DOHH2 (cell line): Measurements from ENCODE around the gene GALNT18.

ENCODE experiments used
- EZH2phosphoT487 ChIP-seq: fragments of 200-600 bp; sonication (generic); IDR thresholded peaks from 2 replicates; pipeline ENCODE4 v1.6.1; 2017; ENCODE audit warnings: borderline replicate concordance, mild to moderate bottlenecking, antibody characterized with exemption, low read length, moderate library complexity, mixed read lengths
- TF ChIP-seq, protein P1 (sequence below): fragments of 200-600 bp; sonication (generic); IDR thresholded peaks from one replicate; pipeline ENCODE4 v1.5.1; 2014; ENCODE audit warnings: antibody characterized with exemption, mild to moderate bottlenecking, low read depth, low read length; ENCODE audit not compliant: poor library complexity, severe bottlenecking

DNA sequence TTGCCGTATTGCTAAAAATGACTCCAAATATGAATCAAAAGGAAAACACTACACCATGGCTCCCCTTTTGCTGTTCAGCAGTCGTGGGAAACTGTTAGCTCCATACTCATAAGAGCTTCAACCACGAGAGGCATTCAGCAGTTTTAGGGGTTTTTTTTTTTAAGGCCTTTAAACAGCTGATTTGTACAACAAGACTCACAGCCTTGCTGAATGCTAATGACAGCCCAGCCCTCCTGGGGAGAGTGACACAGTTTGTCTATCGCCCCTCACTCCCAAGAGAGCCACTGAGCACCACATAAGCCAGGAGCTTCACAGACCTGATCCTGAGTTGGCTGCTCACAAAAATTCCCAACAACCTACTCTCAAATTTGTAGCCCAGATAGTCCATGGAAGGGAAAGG, 32.4 kb downstream of the GALNT18 start:
- TF ChIP-seq, protein P1, sequence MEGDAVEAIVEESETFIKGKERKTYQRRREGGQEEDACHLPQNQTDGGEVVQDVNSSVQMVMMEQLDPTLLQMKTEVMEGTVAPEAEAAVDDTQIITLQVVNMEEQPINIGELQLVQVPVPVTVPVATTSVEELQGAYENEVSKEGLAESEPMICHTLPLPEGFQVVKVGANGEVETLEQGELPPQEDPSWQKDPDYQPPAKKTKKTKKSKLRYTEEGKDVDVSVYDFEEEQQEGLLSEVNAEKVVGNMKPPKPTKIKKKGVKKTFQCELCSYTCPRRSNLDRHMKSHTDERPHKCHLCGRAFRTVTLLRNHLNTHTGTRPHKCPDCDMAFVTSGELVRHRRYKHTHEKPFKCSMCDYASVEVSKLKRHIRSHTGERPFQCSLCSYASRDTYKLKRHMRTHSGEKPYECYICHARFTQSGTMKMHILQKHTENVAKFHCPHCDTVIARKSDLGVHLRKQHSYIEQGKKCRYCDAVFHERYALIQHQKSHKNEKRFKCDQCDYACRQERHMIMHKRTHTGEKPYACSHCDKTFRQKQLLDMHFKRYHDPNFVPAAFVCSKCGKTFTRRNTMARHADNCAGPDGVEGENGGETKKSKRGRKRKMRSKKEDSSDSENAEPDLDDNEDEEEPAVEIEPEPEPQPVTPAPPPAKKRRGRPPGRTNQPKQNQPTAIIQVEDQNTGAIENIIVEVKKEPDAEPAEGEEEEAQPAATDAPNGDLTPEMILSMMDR, result no peak
- no peak for TF ChIP-seq EZH2phosphoT487
